Keratinocyte (primary cell): ENCODE results near the gene ZNF462. TPM values are rescaled to one million over a fixed set of nuclear protein-coding genes. Genes with fewer than 3 reads are reported as not detected.
"Not testable (repeated sequence)": the region's sequence is repeated elsewhere in the genome, so short reads cannot be mapped to it uniquely, and the experiment has no call there.

ENCODE experiments used
- DNase-seq: peaks from one replicate; pipeline ENCODE4 v3.0.0-alpha.2; 2011; ENCODE audit warnings: low read depth, missing footprints, low spot score
- FAIRE-seq: peaks from 2 replicates; lab custom pipeline; 2011; peaks lifted over from hg19 to GRCh38; lab: Jason Lieb, UNC
- H2AFZ ChIP-seq: 2 replicates; pipeline ENCODE4 v1.6.0; 2012; ENCODE audit warnings: low read length, control low read depth, inconsistent platforms; ENCODE audit not compliant: control insufficient read depth
- H3K27ac ChIP-seq: 2 replicates; pipeline ENCODE4 v1.5.1; 2011; ENCODE audit warnings: low read length; ENCODE audit not compliant: control insufficient read depth, insufficient read depth
- H3K27me3 ChIP-seq: 3 replicates; pipeline ENCODE4 v1.6.0; 2011; ENCODE audit warnings: low read length; ENCODE audit not compliant: control insufficient read depth, insufficient read depth; ENCODE audit errors: extremely low read depth
- H3K36me3 ChIP-seq, 2 experiments: 2 replicates in 1 of 2; 3 replicates in 1 of 2; pipeline ENCODE4 v1.5.1; 2011; ENCODE audit warnings: low read length in 2 of 2, mild to moderate bottlenecking in 1 of 2; ENCODE audit not compliant: control insufficient read depth in 2 of 2, insufficient read depth in 2 of 2; ENCODE audit errors: extremely low read depth in 1 of 2
- H3K4me1 ChIP-seq: 3 replicates; pipeline ENCODE4 v1.5.1; 2011; ENCODE audit warnings: low read length; ENCODE audit not compliant: control insufficient read depth, insufficient read depth; ENCODE audit errors: extremely low read depth
- H3K4me2 ChIP-seq: 3 replicates; pipeline ENCODE4 v1.6.0; 2011; ENCODE audit warnings: low read depth, low read length; ENCODE audit not compliant: control insufficient read depth, insufficient read depth; ENCODE audit errors: extremely low read depth
- H3K4me3 ChIP-seq, 3 experiments: fragments of 200-600 bp in 1 of 3; sonication (generic) in 1 of 3; 2 replicates in 2 of 3; 3 replicates in 1 of 3; pipeline ENCODE4 v1.5.1; 2011 to 2016; ENCODE audit warnings: low read length in 3 of 3, mild to moderate bottlenecking in 3 of 3, control low read depth in 2 of 3, inconsistent platforms in 1 of 3, low read depth in 1 of 3, mixed read lengths in 1 of 3, mixed run types in 1 of 3, moderate library complexity in 1 of 3; ENCODE audit not compliant: control insufficient read depth in 2 of 3, insufficient read depth in 2 of 3; ENCODE audit errors: extremely low read depth in 1 of 3
- H3K79me2 ChIP-seq: 2 replicates; pipeline ENCODE4 v1.6.0; 2012; ENCODE audit warnings: low read length; ENCODE audit not compliant: control insufficient read depth, insufficient read depth
- H3K9ac ChIP-seq: 3 replicates; pipeline ENCODE4 v1.6.0; 2011; ENCODE audit warnings: low read length; ENCODE audit not compliant: control insufficient read depth, insufficient read depth; ENCODE audit errors: extremely low read depth
- H3K9me1 ChIP-seq: 3 replicates; pipeline ENCODE4 v1.6.0; 2011; ENCODE audit warnings: low read length; ENCODE audit not compliant: control insufficient read depth, insufficient read depth; ENCODE audit errors: extremely low read depth
- H3K9me3 ChIP-seq: 2 replicates; pipeline ENCODE4 v1.5.1; 2012; ENCODE audit warnings: low read depth, low read length; ENCODE audit not compliant: control insufficient read depth
- H4K20me1 ChIP-seq: 3 replicates; pipeline ENCODE4 v1.6.0; 2011; ENCODE audit warnings: low read length; ENCODE audit not compliant: control insufficient read depth, insufficient read depth; ENCODE audit errors: extremely low read depth
- EZH2 ChIP-seq: IDR thresholded peaks from one replicate; pipeline ENCODE4 v1.6.1; 2012; ENCODE audit warnings: inconsistent platforms, mild to moderate bottlenecking, low read length, moderate library complexity
- dilution Hi-C: fragments of 300-500 bp; cut with MboI; formaldehyde crosslinking; loops from one replicate; pipeline ENCODE4 v1.7.0; 2020; ENCODE audit warnings: low sequenced_read_pairs; ENCODE audit not compliant: extremely low pct_ligation_motif_present
- polyA plus RNA-seq, 5 experiments: library from polyadenylated mRNA; depleted of rRNA in 3 of 5; stranded (reverse) in 3 of 5; stranded (forward) in 1 of 5; unstranded in 1 of 5; fragments of >200 nt; gene quantifications; 1 replicate in 1 of 5; 2 replicates in 3 of 5; 3 replicates in 1 of 5; pipeline versions ENCODE4 v1.2.1 to v1.2.3, GENCODE V29; 2011 to 2012; ENCODE audit warnings: missing spikeins in 2 of 5, low read depth in 1 of 5, low replicate concordance in 1 of 5
- TF ChIP-seq, protein P1 (sequence below), 3 experiments: IDR thresholded peaks in 1 of 3; conservative IDR thresholded peaks in 1 of 3; optimal IDR thresholded peaks in 1 of 3; 2 replicates in 2 of 3; 3 replicates in 1 of 3; pipeline versions ENCODE3 to v1.5.1; 2011; ENCODE audit warnings: low read length in 3 of 3, mild to moderate bottlenecking in 3 of 3, moderate library complexity in 2 of 3, control low read depth in 1 of 3, inconsistent platforms in 1 of 3; ENCODE audit not compliant: insufficient read depth in 2 of 3; ENCODE audit errors: extremely low read depth in 1 of 3

Gene ZNF462
- polyA plus RNA-seq, 1 donor (not counting 4 experiments of a cell fraction or from before 2014, with no cell fraction given): 7.8 TPM

DNA sequence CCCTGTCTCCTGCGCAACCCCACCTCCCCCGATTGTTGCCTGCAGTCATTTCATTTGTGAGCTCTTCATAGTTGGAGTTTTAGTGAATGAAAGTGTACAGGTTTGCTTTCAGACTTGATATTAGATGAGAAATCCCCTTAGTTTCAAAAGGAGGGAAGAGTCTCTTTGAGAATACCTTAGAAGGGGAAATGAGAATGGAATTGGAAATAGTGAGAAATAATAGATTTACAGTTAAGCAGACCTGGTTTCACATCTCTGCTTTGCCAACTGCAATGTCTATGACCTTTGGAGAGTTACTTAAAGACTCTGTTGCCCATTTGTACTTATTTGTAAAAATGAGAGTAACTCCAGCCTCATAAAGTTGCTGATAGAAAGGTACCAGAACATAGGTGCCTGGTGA lies 120.4 kb downstream of the ZNF462 start:
- Histone ChIP-seq H3K27me3 (no peaks in the 10 kb centered on the region), H3K4me2 (no peak overlapping the region), H3K4me1 (no peaks in the 10 kb centered on the region), H3K9me3 (no peaks in the 10 kb centered on the region), H3K27ac (no peak overlapping the region), H2AFZ (no peak overlapping the region), H3K9ac (no peak overlapping the region), H3K79me2 (no peaks in the 10 kb centered on the region), H3K36me3 (peaks cover 0 to 4% of the 10 kb centered on the region in 2 experiments), H3K9me1 (no peaks in the 10 kb centered on the region), H3K4me3 (no peak overlapping the region), H4K20me1 (no peaks in the 10 kb centered on the region)
- no peak for DNase-seq
- dilution Hi-C loops: no loop called here
- TF ChIP-seq, protein P1, sequence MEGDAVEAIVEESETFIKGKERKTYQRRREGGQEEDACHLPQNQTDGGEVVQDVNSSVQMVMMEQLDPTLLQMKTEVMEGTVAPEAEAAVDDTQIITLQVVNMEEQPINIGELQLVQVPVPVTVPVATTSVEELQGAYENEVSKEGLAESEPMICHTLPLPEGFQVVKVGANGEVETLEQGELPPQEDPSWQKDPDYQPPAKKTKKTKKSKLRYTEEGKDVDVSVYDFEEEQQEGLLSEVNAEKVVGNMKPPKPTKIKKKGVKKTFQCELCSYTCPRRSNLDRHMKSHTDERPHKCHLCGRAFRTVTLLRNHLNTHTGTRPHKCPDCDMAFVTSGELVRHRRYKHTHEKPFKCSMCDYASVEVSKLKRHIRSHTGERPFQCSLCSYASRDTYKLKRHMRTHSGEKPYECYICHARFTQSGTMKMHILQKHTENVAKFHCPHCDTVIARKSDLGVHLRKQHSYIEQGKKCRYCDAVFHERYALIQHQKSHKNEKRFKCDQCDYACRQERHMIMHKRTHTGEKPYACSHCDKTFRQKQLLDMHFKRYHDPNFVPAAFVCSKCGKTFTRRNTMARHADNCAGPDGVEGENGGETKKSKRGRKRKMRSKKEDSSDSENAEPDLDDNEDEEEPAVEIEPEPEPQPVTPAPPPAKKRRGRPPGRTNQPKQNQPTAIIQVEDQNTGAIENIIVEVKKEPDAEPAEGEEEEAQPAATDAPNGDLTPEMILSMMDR (optimal IDR thresholded peaks at IDR 0.05 in 1 of 3, IDR thresholded peaks at IDR 0.05 in 1 of 3, conservative IDR thresholded peaks at IDR 0.05 in 1 of 3; ENCODE audit: extremely low read depth in 1 of 3, insufficient read depth in 2 of 3, low read length in 3 of 3): no peak
- TF ChIP-seq EZH2: no peak
- FAIRE-seq: no peak

DNA sequence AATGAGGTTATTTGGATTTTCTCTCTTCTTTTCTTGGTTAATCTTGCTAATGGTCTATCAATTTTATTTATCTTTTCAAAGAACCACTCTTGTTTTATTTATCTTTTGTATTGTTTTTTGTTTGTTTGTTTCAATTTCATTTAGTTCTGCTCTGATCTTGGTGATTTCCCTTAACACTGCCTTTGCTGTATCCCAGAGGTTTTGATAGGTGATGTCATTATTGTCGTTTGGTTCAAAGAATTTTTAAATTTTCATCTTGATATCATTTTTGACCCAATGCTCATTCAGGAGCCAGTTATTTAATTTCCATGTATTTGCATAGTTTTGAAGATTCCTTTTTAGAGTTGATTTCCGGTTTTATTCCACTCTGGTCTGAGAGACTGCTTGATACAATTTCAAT lies 126.9 kb downstream of the ZNF462 start:
- H3K79me2 ChIP-seq, H3K36me3 ChIP-seq, H3K27me3 ChIP-seq, H3K4me3 ChIP-seq, FAIRE-seq, H3K9ac ChIP-seq, H4K20me1 ChIP-seq, H3K4me1 ChIP-seq, H3K9me3 ChIP-seq, dilution Hi-C loops, DNase-seq, H3K4me2 ChIP-seq, H3K9me1 ChIP-seq, H3K27ac ChIP-seq, H2AFZ ChIP-seq: not testable (repeated sequence)

DNA sequence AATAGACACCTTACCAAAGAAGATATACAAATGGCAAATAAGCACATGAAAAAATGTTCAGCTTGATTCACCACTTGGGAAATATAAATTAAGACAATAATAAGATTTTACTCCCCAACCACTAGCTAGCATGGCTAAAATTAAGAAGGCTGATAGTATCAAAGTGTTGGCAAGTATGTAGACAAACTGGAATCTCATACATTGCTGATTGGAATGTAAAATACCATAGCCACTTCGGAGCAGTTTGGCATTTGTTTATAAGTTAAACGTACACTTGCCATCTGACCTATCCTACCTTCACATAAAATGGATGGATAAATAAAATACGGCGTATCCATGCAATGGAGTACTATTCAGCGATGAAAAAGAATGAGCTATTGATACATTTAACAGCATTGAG lies 129.2 kb downstream of the ZNF462 start:
- dilution Hi-C loops: no loop called here
- peaks cover 0 to 1% of the 10 kb centered on the region in 2 experiments for H3K36me3 ChIP-seq
- H3K9me3 ChIP-seq: no peaks in the 10 kb centered on the region
- no peak for TF ChIP-seq EZH2
- TF ChIP-seq, protein P1 (optimal IDR thresholded peaks at IDR 0.05 in 1 of 3, IDR thresholded peaks at IDR 0.05 in 1 of 3, conservative IDR thresholded peaks at IDR 0.05 in 1 of 3; ENCODE audit: extremely low read depth in 1 of 3, insufficient read depth in 2 of 3, low read length in 3 of 3): no peak
- H2AFZ ChIP-seq: no peak overlapping the region
- no peaks in the 10 kb centered on the region for H3K9me1 ChIP-seq
- no peak overlapping the region for H3K4me3 ChIP-seq
- DNase-seq: no peak
- no peak overlapping the region for H3K27ac ChIP-seq
- H3K27me3 ChIP-seq: no peaks in the 10 kb centered on the region
- no peaks in the 10 kb centered on the region for H4K20me1 ChIP-seq
- no peaks in the 10 kb centered on the region for H3K4me1 ChIP-seq
- no peak overlapping the region for H3K9ac ChIP-seq
- no peak overlapping the region for H3K4me2 ChIP-seq
- no peaks in the 10 kb centered on the region for H3K79me2 ChIP-seq
- FAIRE-seq: no peak
